Upper lobe of right lung (tissue), 1 donor: ENCODE results near the gene METTL13. TPM values are rescaled to one million over a fixed set of nuclear protein-coding genes. Genes with fewer than 3 reads are reported as not detected.
A peak's percentile ranks its signal among the peaks of the same experiment; 100 is the strongest.

Experiments
- ATAC-seq: fragments of 200-7000 bp; cut with Tn5 transposase; one replicate; pipeline ENCODE4 v1.9.1; 2020; ENCODE audit warnings: mild to moderate bottlenecking, moderate library complexity
- DNase-seq: peaks from one replicate; pipeline ENCODE4 v3.0.0-alpha.2; 2020
- H3K27ac ChIP-seq: fragments of 200-600 bp; one replicate; pipeline ENCODE4 v1.8.0; 2022
- H3K27me3 ChIP-seq: fragments of 200-600 bp; one replicate; pipeline ENCODE4 v1.8.0; 2022; ENCODE audit warnings: mild to moderate bottlenecking
- H3K36me3 ChIP-seq: fragments of 200-600 bp; one replicate; pipeline ENCODE4 v1.8.0; 2022
- H3K4me1 ChIP-seq: fragments of 200-600 bp; one replicate; pipeline ENCODE4 v1.8.0; 2022
- H3K4me3 ChIP-seq: fragments of 200-600 bp; one replicate; pipeline ENCODE4 v1.8.0; 2022; ENCODE audit warnings: mild to moderate bottlenecking
- H3K9me3 ChIP-seq: fragments of 200-600 bp; one replicate; pipeline ENCODE4 v1.8.0; 2022
- intact Hi-C: fragments of 100-400 bp; cut with DNase I; formaldehyde crosslinking; loops from one replicate; pipeline ENCODE4 v1.11.0; 2022
- total RNA-seq: library from RNA; stranded (reverse); fragmentation: NEBNext Ultra II Directional; extraction: Animal tissue kit (Norgen Biotek cat#: 25700); gene quantifications from one replicate; pipeline ENCODE4 v1.2.1, GENCODE V29; 2021
- TF ChIP-seq, protein P1 (sequence below): fragments of 200-600 bp; IDR thresholded peaks from one replicate; pipeline ENCODE4 v1.8.0; 2022; ENCODE audit warnings: antibody characterized with exemption
- donor health status: DM: no; HTN: yes; CAD: no; lungs with severe emphysema.

METTL13 gene
- total RNA-seq, 1 donor from 2014 or later: 27.8 TPM

DNA sequence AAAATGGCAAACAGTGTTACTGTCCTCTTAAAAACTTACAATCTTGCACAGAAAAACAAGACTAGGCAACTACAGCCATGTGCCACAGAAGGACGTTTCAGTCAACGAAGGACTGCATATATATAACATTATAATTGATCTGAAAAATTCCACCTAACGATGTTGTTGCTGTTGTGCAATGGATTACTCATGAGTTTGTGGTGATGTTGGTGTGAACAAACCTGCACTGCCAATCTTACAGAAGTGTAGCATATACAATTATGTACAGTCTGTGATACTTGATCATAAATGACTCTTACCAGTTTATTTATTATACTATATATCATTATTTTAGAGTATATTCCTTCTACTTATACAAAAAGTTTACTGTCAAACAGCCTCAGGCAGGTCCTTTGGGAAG is 32.8 kb upstream of the METTL13 start:
- intact Hi-C loops: no loop called here
- no peaks in the 10 kb centered on the region for H3K36me3 ChIP-seq
- ATAC-seq (no peak), DNase-seq (no peak)
- H3K9me3 ChIP-seq: no peaks in the 10 kb centered on the region
- peaks cover 5% of the 10 kb centered on the region for H3K4me1 ChIP-seq
- H3K27me3 ChIP-seq: no peaks in the 10 kb centered on the region
- no peak overlapping the region for H3K27ac ChIP-seq
- no peak overlapping the region for H3K4me3 ChIP-seq
- TF ChIP-seq, protein P1, sequence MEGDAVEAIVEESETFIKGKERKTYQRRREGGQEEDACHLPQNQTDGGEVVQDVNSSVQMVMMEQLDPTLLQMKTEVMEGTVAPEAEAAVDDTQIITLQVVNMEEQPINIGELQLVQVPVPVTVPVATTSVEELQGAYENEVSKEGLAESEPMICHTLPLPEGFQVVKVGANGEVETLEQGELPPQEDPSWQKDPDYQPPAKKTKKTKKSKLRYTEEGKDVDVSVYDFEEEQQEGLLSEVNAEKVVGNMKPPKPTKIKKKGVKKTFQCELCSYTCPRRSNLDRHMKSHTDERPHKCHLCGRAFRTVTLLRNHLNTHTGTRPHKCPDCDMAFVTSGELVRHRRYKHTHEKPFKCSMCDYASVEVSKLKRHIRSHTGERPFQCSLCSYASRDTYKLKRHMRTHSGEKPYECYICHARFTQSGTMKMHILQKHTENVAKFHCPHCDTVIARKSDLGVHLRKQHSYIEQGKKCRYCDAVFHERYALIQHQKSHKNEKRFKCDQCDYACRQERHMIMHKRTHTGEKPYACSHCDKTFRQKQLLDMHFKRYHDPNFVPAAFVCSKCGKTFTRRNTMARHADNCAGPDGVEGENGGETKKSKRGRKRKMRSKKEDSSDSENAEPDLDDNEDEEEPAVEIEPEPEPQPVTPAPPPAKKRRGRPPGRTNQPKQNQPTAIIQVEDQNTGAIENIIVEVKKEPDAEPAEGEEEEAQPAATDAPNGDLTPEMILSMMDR: no peak

DNA sequence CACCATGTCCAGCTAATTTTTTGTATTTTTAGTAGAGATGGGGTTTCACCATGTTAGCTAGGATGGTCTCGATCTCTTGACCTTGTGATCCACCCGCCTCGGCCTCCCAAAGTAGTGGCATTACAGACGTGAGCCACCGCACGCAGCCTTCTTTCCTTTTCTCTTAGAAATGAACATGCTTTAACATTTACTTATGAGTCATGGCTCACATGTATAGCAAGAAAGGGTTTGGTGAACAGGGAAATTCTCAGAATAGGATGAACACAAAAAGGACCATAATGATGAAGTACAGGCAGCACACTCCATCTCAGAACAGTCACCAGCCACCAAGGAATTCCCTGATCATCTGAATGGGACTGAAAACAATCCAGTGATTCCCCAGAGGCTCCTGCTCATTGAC is 30.2 kb upstream of the METTL13 start:
- H3K27me3 ChIP-seq: no peaks in the 10 kb centered on the region
- no peak overlapping the region for H3K27ac ChIP-seq
- H3K36me3 ChIP-seq: no peaks in the 10 kb centered on the region
- TF ChIP-seq, protein P1: no peak
- H3K4me3 ChIP-seq: no peak overlapping the region
- ATAC-seq (no peak), DNase-seq (no peak)
- peaks cover 10% of the 10 kb centered on the region for H3K4me1 ChIP-seq
- no peaks in the 10 kb centered on the region for H3K9me3 ChIP-seq
- intact Hi-C loops: no loop called here

DNA sequence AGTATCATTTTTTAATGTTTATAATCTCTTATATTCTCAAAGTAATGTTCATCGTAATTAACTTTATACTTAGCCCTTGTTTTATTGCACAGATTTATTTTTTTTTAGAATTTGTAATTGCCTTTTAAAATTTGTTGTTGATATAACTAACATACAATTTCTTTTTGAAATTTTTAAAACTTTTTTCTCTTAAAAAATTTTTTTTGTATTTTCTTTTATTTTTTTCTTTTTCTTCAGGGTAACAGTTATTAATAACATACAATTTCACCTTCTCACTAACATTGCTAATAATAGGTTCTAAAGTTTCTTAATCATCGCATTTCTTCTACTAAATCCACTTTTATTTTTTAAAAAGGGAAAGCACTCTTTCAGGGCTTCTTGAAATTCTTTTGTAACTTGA is 28.3 kb upstream of the METTL13 start:
- intact Hi-C loops: no loop called here
- H3K36me3 ChIP-seq: no peaks in the 10 kb centered on the region
- H3K4me1 ChIP-seq: peaks cover 10% of the 10 kb centered on the region
- TF ChIP-seq, protein P1: no peak
- ATAC-seq (no peak), DNase-seq (no peak)
- H3K9me3 ChIP-seq: no peaks in the 10 kb centered on the region
- peak overlapping the region; percentile 26 for H3K27ac ChIP-seq
- H3K4me3 ChIP-seq: no peak overlapping the region
- H3K27me3 ChIP-seq: no peaks in the 10 kb centered on the region

DNA sequence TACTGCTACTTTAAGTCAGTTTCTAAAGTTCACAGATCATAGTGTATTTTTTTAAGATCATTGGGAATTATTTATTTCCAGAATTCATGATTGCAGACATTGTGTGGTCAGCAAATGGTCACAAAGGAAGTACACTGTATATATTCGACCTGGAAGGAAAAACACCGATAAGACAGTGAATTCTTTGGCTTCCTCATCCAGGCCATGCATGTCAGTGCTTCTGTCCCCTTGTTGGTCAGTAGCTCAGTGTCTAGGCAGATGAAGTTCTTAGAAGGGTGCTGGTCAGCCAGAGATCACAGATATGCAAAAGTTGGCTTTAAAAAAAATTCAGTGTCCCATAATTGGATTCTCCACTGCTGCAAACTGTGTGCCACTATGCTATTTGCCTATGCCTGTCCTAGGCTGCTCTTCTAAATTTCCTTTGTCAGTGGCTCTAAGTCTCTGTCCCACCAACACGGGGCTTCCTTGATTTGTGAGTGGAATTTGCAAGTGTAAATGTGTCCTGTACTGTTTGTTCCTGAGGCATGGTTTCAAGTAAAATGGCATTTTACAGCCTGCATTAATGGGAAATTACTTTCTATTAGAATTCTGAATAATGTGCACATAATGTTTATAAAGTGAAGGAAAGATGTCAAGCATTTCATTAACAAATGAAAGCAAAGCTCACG is 27.6 kb upstream of the METTL13 start:
- Histone ChIP-seq H3K27me3 (no peaks in the 10 kb centered on the region), H3K36me3 (no peaks in the 10 kb centered on the region), H3K4me3 (no peak overlapping the region), H3K4me1 (peaks cover 10% of the 10 kb centered on the region), H3K27ac (peak overlapping the region; percentile 26), H3K9me3 (no peaks in the 10 kb centered on the region)
- DNase-seq (no peak), ATAC-seq (no peak)
- intact Hi-C loops: no loop called here
- TF ChIP-seq, protein P1: no peak

DNA sequence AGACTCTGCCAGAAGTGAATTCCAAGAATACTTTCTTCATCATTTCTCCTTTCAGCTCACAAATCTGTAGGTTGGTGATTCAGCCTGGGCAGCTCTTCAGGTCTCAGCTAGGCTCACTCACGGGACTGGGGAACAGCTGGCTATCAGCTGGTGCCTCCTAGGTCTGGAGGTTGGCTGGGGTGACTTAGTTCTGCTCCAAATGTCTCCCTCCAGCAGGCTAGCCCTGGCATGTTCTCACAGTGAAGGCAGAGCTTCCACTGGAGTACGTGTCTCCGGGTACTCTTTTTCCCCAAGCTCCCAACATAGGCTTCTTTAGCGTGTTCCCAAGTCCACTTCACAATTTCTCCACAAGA is 27.1 kb upstream of the METTL13 start:
- ATAC-seq (peak; percentile 70), DNase-seq (no peak)
- H3K4me1 ChIP-seq: peaks cover 10% of the 10 kb centered on the region
- no peaks in the 10 kb centered on the region for H3K27me3 ChIP-seq
- no peak overlapping the region for H3K4me3 ChIP-seq
- TF ChIP-seq, protein P1: no peak
- no peaks in the 10 kb centered on the region for H3K36me3 ChIP-seq
- H3K9me3 ChIP-seq: no peaks in the 10 kb centered on the region
- H3K27ac ChIP-seq: peak overlapping the region; percentile 71
- intact Hi-C loops: no loop called here

DNA sequence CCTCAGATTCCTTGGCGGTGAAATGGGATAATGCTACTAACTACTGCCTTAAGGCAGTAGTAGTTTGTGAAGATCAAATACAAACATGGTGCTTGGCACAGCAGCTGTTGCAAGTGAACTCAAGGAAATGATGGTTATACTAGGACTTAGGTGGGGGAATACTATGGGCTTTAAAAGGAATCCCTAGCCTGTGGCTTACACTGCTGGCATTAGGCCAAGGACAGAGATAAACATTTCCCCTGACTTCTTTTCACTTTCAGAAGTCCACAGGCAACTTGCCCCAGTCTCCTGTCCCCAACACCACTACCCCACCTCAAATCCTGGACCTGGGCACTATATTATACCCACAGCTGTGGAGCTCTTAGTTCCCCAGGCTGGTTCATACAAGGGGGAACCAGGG is 26.5 kb upstream of the METTL13 start:
- no peaks in the 10 kb centered on the region for H3K27me3 ChIP-seq
- H3K4me3 ChIP-seq: no peak overlapping the region
- ATAC-seq (no peak), DNase-seq (no peak)
- no peaks in the 10 kb centered on the region for H3K36me3 ChIP-seq
- peaks cover 10% of the 10 kb centered on the region for H3K4me1 ChIP-seq
- intact Hi-C loops: no loop called here
- no peaks in the 10 kb centered on the region for H3K9me3 ChIP-seq
- peak overlapping the region; percentile 71 for H3K27ac ChIP-seq
- TF ChIP-seq, protein P1: no peak
